Measurements from ENCODE around the gene EIF2S3.
"Not testable (repeated sequence)": the region's sequence is repeated elsewhere in the genome, so short reads cannot be mapped to it uniquely, and the experiment has no call there.

Gene EIF2S3

GRCh38 chrX:24046060-24046459, 8.7 kb upstream of the EIF2S3 start:
- DNase-seq (ENCODE audit: insufficient read length, low spot score): not testable (repeated sequence)
- FAIRE-seq: peak; percentile 100

- not testable (repeated sequence) for DNase-seq (ENCODE audit: insufficient read length, low spot score); FAIRE-seq
These were observed 5.1 kb upstream of the EIF2S3 start for GRCh38 chrX:24049643-24050042.

GRCh38 chrX:24050522-24051318, 4.0 kb upstream of the EIF2S3 start:
- not testable (repeated sequence) for DNase-seq (ENCODE audit: insufficient read length, low spot score); FAIRE-seq

- no peak for DNase-seq (ENCODE audit: insufficient read length, low spot score)
These were observed 244 bp downstream of the EIF2S3 start for GRCh38 chrX:24055043-24055356.

GRCh38 chrX:24063488-24063887, 8.7 kb downstream of the EIF2S3 start:
- DNase-seq (ENCODE audit: insufficient read length, low spot score) (no peak), FAIRE-seq (peak; percentile 28)

More at GRCh38 chrX:24055043-24055356, 244 bp downstream of the EIF2S3 start:
- no peak for FAIRE-seq

- FAIRE-seq (no peak), DNase-seq (ENCODE audit: insufficient read length, low spot score) (no peak)
These were observed 15.1 kb downstream of the EIF2S3 start for GRCh38 chrX:24069877-24070276.

GRCh38 chrX:24079411-24079810, 24.7 kb downstream of the EIF2S3 start:
- no peak for DNase-seq (ENCODE audit: insufficient read length, low spot score)
- no peak for FAIRE-seq

GRCh38 chrX:24080245-24080644, 25.5 kb downstream of the EIF2S3 start:
- DNase-seq (ENCODE audit: insufficient read length, low spot score); FAIRE-seq: not testable (repeated sequence)

GRCh38 chrX:24080704-24081103, 25.9 kb downstream of the EIF2S3 start:
- FAIRE-seq (peak; percentile 52), DNase-seq (ENCODE audit: insufficient read length, low spot score) (no peak)

GRCh38 chrX:24081661-24082154, 27.0 kb downstream of the EIF2S3 start:
- DNase-seq (ENCODE audit: insufficient read length, low spot score) (peak; percentile 44), FAIRE-seq (peak; percentile 59)

- FAIRE-seq (peak; percentile 58), DNase-seq (ENCODE audit: insufficient read length, low spot score) (no peak)
These were observed 27.7 kb downstream of the EIF2S3 start for GRCh38 chrX:24082447-24082846.

GRCh38 chrX:24085101-24085500, 30.3 kb downstream of the EIF2S3 start:
- no peak for DNase-seq (ENCODE audit: insufficient read length, low spot score)
- FAIRE-seq: no peak

GRCh38 chrX:24090300-24091200, 35.8 kb downstream of the EIF2S3 start:
- FAIRE-seq (peak; percentile 51), DNase-seq (ENCODE audit: insufficient read length, low spot score) (no peak)

GRCh38 chrX:24093746-24094145, 39.0 kb downstream of the EIF2S3 start:
- FAIRE-seq: no peak

GRCh38 chrX:24097741-24098260, 43.0 kb downstream of the EIF2S3 start:
- FAIRE-seq: no peak
- no peak for DNase-seq (ENCODE audit: insufficient read length, low spot score)

More at GRCh38 chrX:24093746-24094145, 39.0 kb downstream of the EIF2S3 start:
- DNase-seq (ENCODE audit: insufficient read length, low spot score): no peak

- no peak for DNase-seq (ENCODE audit: insufficient read length, low spot score)
- FAIRE-seq: no peak
These were observed 44.2 kb downstream of the EIF2S3 start for GRCh38 chrX:24098932-24099331.

GRCh38 chrX:24099394-24099793, 44.6 kb downstream of the EIF2S3 start:
- no peak for FAIRE-seq
- DNase-seq (ENCODE audit: insufficient read length, low spot score): no peak

GRCh38 chrX:24100713-24101112, 46.0 kb downstream of the EIF2S3 start:
- DNase-seq (ENCODE audit: insufficient read length, low spot score) (peak; percentile 72), FAIRE-seq (peak; percentile 99)

- DNase-seq (ENCODE audit: insufficient read length, low spot score): no peak
- no peak for FAIRE-seq
These were observed 55.3 kb downstream of the EIF2S3 start for GRCh38 chrX:24110069-24110468.

GRCh38 chrX:24113181-24113580, 58.4 kb downstream of the EIF2S3 start:
- DNase-seq (ENCODE audit: insufficient read length, low spot score) (no peak), FAIRE-seq (peak; percentile 74)

- FAIRE-seq (peak; percentile 80), DNase-seq (ENCODE audit: insufficient read length, low spot score) (peak; percentile 76)
These were observed 62.5 kb downstream of the EIF2S3 start for GRCh38 chrX:24117258-24117657.

All from HTR-8/SVneo (cell line).